HepG2 (cell line): Measurements from ENCODE around the gene SHISA7. TPM values are rescaled to one million over a fixed set of nuclear protein-coding genes. Genes with fewer than 3 reads are reported as not detected.

Experiments
- ATAC-seq: fragments of 200-7000 bp; cut with Tn5 transposase; 3 replicates; pipeline ENCODE4 v1.9.1; 2020; ENCODE audit warnings: mild to moderate bottlenecking, moderate library complexity
- BruUV-seq: library from RNA; stranded (reverse); fragments of 400-500 nt; replicated peaks from 2 replicates; lab custom pipeline; 2021; lab: Mats Ljungman, UMichigan
- CTCF ChIA-PET: fragments of 300-600 bp; formaldehyde crosslinking; extraction: SDS; loops from one replicate; lab custom pipeline; 2021; ENCODE audit warnings: low total read pairs, inconsistent platforms, low intra/inter-chr PET ratio; lab: Yijun Ruan, JAX
- POLR2A ChIA-PET: fragments of 350-600 bp; sonication (Branson Sonifier 250); formaldehyde crosslinking; loops from one replicate; lab custom pipeline; 2020; ENCODE audit warnings: antibody characterized with exemption, inconsistent platforms; lab: Yijun Ruan, JAX
- DNase-seq: peaks from one replicate; pipeline ENCODE4 v3.0.0-alpha.2; 2015; ENCODE audit warnings: low spot score
- FAIRE-seq: peaks from 3 replicates; lab custom pipeline; 2011; peaks lifted over from hg19 to GRCh38; lab: Jason Lieb, UNC
- H2AFZ ChIP-seq: one replicate; pipeline ENCODE4 v1.6.1; 2011; ENCODE audit warnings: low read length, inconsistent platforms
- H3K27ac ChIP-seq: fragments of 300-600 bp; 3 replicates; pipeline ENCODE4 v1.8.0; 2011; ENCODE audit warnings: mixed run types, mild to moderate bottlenecking, mixed read lengths, low read length, inconsistent platforms; ENCODE audit not compliant: insufficient read depth; ENCODE audit errors: extremely low read length
- H3K27me3 ChIP-seq, 2 experiments: fragments of 200-600 bp in 1 of 2; 2 replicates in 1 of 2; 3 replicates in 1 of 2; pipeline versions ENCODE4 v1.6.0 to v1.8.0; 2011; ENCODE audit warnings: low read length in 2 of 2, mild to moderate bottlenecking in 2 of 2, moderate library complexity in 2 of 2, inconsistent platforms in 1 of 2; ENCODE audit not compliant: insufficient read depth in 2 of 2, control insufficient read depth in 1 of 2
- H3K36me3 ChIP-seq, 2 experiments: fragments of 200-600 bp in 1 of 2; replicated peaks in 1 of 2; 2 replicates in 1 of 2; 3 replicates in 1 of 2; pipeline versions ENCODE4 v1.5.1 to v1.8.0; 2011; ENCODE audit warnings: low read length in 2 of 2, inconsistent platforms in 1 of 2; ENCODE audit not compliant: insufficient read depth in 2 of 2, control insufficient read depth in 1 of 2
- H3K4me1 ChIP-seq: 2 replicates; pipeline ENCODE4 v1.5.1; 2012; ENCODE audit warnings: low read length, inconsistent platforms; ENCODE audit not compliant: insufficient read depth
- H3K4me2 ChIP-seq: 2 replicates; pipeline ENCODE4 v1.6.0; 2011; ENCODE audit warnings: low read depth, low read length, inconsistent platforms
- H3K4me3 ChIP-seq, 3 experiments: fragments of 200-600 bp in 1 of 3; sonication (generic), shearing (Covaris generic) in 1 of 3; replicated peaks in 1 of 3; 2 replicates each; pipeline ENCODE4 v1.5.1; 2011 to 2016; ENCODE audit warnings: low read length in 3 of 3, inconsistent platforms in 2 of 3, low read depth in 2 of 3, mild to moderate bottlenecking in 2 of 3, control low read depth in 1 of 3, mixed read lengths in 1 of 3; ENCODE audit not compliant: insufficient read depth in 1 of 3
- H3K79me2 ChIP-seq: one replicate; pipeline ENCODE4 v1.6.1; 2011; ENCODE audit warnings: low read length, inconsistent platforms; ENCODE audit not compliant: insufficient read depth
- H3K9ac ChIP-seq: 2 replicates; pipeline ENCODE4 v1.6.0; 2011; ENCODE audit warnings: mild to moderate bottlenecking, low read depth, low read length, inconsistent platforms; ENCODE audit not compliant: insufficient read depth
- H3K9me3 ChIP-seq: 2 replicates; pipeline ENCODE4 v1.5.1; 2012; ENCODE audit warnings: mild to moderate bottlenecking, low read length
- H4K20me1 ChIP-seq: 2 replicates; pipeline ENCODE4 v1.6.0; 2011; ENCODE audit warnings: inconsistent platforms, mild to moderate bottlenecking, low read length, moderate library complexity; ENCODE audit not compliant: insufficient read depth
- ATM ChIP-seq: fragments of 450-650 bp; IDR thresholded peaks from 2 replicates; pipeline ENCODE4 v1.7.1; 2017; ENCODE audit warnings: mild to moderate bottlenecking, borderline replicate concordance
- CC2D1A ChIP-seq: sonication (generic); formaldehyde crosslinking; IDR thresholded peaks from 2 replicates; pipeline ENCODE4 v1.8.1; 2023; ENCODE audit warnings: mild to moderate bottlenecking, missing genetic modification reagents
- HMG20A ChIP-seq: IDR thresholded peaks from 2 replicates; pipeline ENCODE4 v1.6.1; 2016; ENCODE audit warnings: borderline replicate concordance
- HNF1B ChIP-seq: sonication (generic); formaldehyde crosslinking; IDR thresholded peaks from 2 replicates; pipeline ENCODE4 v1.5.1; 2020; ENCODE audit warnings: mild to moderate bottlenecking, moderate library complexity, missing genetic modification reagents
- HOXA5 ChIP-seq: sonication (generic); formaldehyde crosslinking; IDR thresholded peaks from 2 replicates; pipeline ENCODE4 v1.4.0; 2020; ENCODE audit warnings: missing genetic modification reagents
- PHB2 ChIP-seq: fragments of 450-650 bp; IDR thresholded peaks from 2 replicates; pipeline ENCODE4 v1.6.1; 2018; ENCODE audit not compliant: partially characterized antibody
- PHF8 ChIP-seq: sonication (generic); formaldehyde crosslinking; IDR thresholded peaks from 2 replicates; pipeline ENCODE4 v1.5.0; 2020; ENCODE audit warnings: missing genetic modification reagents
- PREB ChIP-seq: sonication (generic); formaldehyde crosslinking; IDR thresholded peaks from 2 replicates; pipeline ENCODE4 v1.4.0; 2020; ENCODE audit warnings: missing genetic modification reagents
- RERE ChIP-seq: IDR thresholded peaks from 2 replicates; pipeline ENCODE4 v1.6.1; 2016; ENCODE audit warnings: low read depth, missing genetic modification reagents, missing compliant biosample characterization
- SIN3A ChIP-seq: IDR thresholded peaks from 2 replicates; pipeline ENCODE4 v1.6.1; 2011; ENCODE audit warnings: low read depth, mild to moderate bottlenecking, control low read depth, low read length, borderline replicate concordance
- SNAPC2 ChIP-seq: sonication (generic); formaldehyde crosslinking; IDR thresholded peaks from 2 replicates; pipeline ENCODE4 v1.8.1; 2022; ENCODE audit warnings: mild to moderate bottlenecking, missing genetic modification reagents
- ZMAT3 ChIP-seq: sonication (generic); formaldehyde crosslinking; conservative IDR thresholded peaks from 2 replicates; pipeline ENCODE4 v1.7.0; 2021; ENCODE audit warnings: missing genetic modification reagents
- ZMAT5 ChIP-seq: sonication (generic); formaldehyde crosslinking; IDR thresholded peaks from 2 replicates; pipeline ENCODE4 v1.5.0; 2020; ENCODE audit warnings: mild to moderate bottlenecking, low read depth, missing genetic modification reagents, borderline replicate concordance
- ZNF256 ChIP-seq: sonication (generic); formaldehyde crosslinking; conservative IDR thresholded peaks from 2 replicates; pipeline ENCODE4 v1.4.0; 2020; ENCODE audit warnings: missing genetic modification reagents
- ZNF605 ChIP-seq: sonication (generic); formaldehyde crosslinking; IDR thresholded peaks from 2 replicates; pipeline ENCODE4 v1.8.0; 2022; ENCODE audit warnings: mild to moderate bottlenecking, missing genetic modification reagents
- WGBS: methylation state at CpG from one replicate; pipeline ENCODE4 v1.1.6; 2017; ENCODE audit warnings: low lambda C conversion rate; 5-methylcytosine and 5-hydroxymethylcytosine counted together
- in situ Hi-C: cut with HindIII; loops from 2 replicates; pipeline ENCODE4 v1.10.0; 2017; ENCODE audit warnings: low pct_unique_long_range_greater_than_20kb; ENCODE audit not compliant: extremely low pct_ligation_motif_present
- intact Hi-C: fragments of 100-400 bp; cut with micrococcal nuclease; formaldehyde crosslinking; loops from one replicate; pipeline ENCODE4 v1.10.0; 2022; ENCODE audit not compliant: unreplicated experiment
- polyA plus RNA-seq, 8 experiments: library from polyadenylated mRNA; depleted of rRNA in 3 of 8; stranded (reverse) in 7 of 8; unstranded in 1 of 8; fragments of >200 nt; fragmentation: Illumina TruSeq in 4 of 8; extraction: Trizol in 4 of 8; gene quantifications; 2 replicates each; pipeline versions ENCODE4 v1.2.1 to v1.2.3, GENCODE V29; 2011 to 2016; ENCODE audit warnings: low read depth in 4 of 8, missing spikeins in 1 of 8, mixed read lengths in 1 of 8; ENCODE audit not compliant: insufficient read depth in 1 of 8
- total RNA-seq, 5 experiments: library from RNA; depleted of rRNA; stranded (reverse); fragments of >200 nt; fragmentation: Illumina TruSeq; extraction: Trizol; gene quantifications; 2 replicates each; pipeline ENCODE4 v1.2.3, GENCODE V29; 2016; ENCODE audit warnings: low read depth in 1 of 5

The SHISA7 gene
- total and polyA plus RNA-seq, 2 of the 13 experiments (the other 11 are each of a cell fraction or from before 2014, with no cell fraction given), result not detected

GRCh38 chr19:55456347-55456746 is 13.2 kb upstream of the SHISA7 start:
- intact Hi-C loops, result no loop called here
- CTCF ChIA-PET, result no interaction called here
- TF ChIP-seq PHB2 (no peak), ATM (no peak), ZMAT3 (CRISPR knock-in tag) (no peak), ZNF256 (CRISPR knock-in tag) (no peak), HMG20A (CRISPR knock-in tag) (no peak), HOXA5 (no peak), PREB (CRISPR knock-in tag) (no peak), SIN3A (no peak), SNAPC2 (no peak), ZNF605 (CRISPR knock-in tag) (no peak), ZMAT5 (CRISPR knock-in tag) (no peak), CC2D1A (CRISPR knock-in tag) (no peak), RERE (no peak), HNF1B (no peak), PHF8 (CRISPR knock-in tag) (no peak)

More at GRCh38 chr19:55456347-55456746, 13.2 kb upstream of the SHISA7 start:
- no peak for FAIRE-seq
- no peak for ATAC-seq
- Histone ChIP-seq H3K4me2 (no peak overlapping the region), H3K4me1 (peaks cover 37% of the 10 kb centered on the region), H3K9me3 (no peaks in the 10 kb centered on the region), H3K4me3 (no peak overlapping the region), H3K9ac (no peak overlapping the region), H3K79me2 (peaks cover 20% of the 10 kb centered on the region), H3K36me3 (peaks cover 1 to 11% of the 10 kb centered on the region in 2 experiments; a peak in 4 of 5 replicates), H2AFZ (no peak overlapping the region), H3K27me3 (peaks cover 0 to 4% of the 10 kb centered on the region in 2 experiments; a peak in 1 of 5 replicates), H3K27ac (no peak overlapping the region), H4K20me1 (peaks cover 10% of the 10 kb centered on the region; the same call in 1 of the 2 replicates)
- POLR2A ChIA-PET, result no interaction called here
- DNase-seq, result no peak
- WGBS, result 93% methylated on average over 14 of the region's 14 CpGs
- BruUV-seq, result no TSS peak
- in situ Hi-C loops, result no loop called here
